GM23338 (cell line): Measurements from ENCODE around the gene TMEM43.

Experiments used
- CREB1 ChIP-seq: fragments of 250-450 bp; sonication (Bioruptor Pico); IDR thresholded peaks from 2 replicates; pipeline ENCODE4 v1.5.0; 2020; ENCODE audit warnings: low read depth, mild to moderate bottlenecking, moderate library complexity
- EZH2 ChIP-seq: fragments of 200-600 bp; sonication (generic); IDR thresholded peaks from one replicate; pipeline ENCODE4 v1.8.0; 2017; ENCODE audit warnings: antibody characterized with exemption, mild to moderate bottlenecking, low read depth; ENCODE audit not compliant: unreplicated experiment
- EZH2phosphoT487 ChIP-seq: fragments of 200-600 bp; sonication (generic); IDR thresholded peaks from one replicate; pipeline ENCODE4 v1.8.1; 2018; ENCODE audit warnings: antibody characterized with exemption; ENCODE audit not compliant: unreplicated experiment
- JUNB ChIP-seq: IDR thresholded peaks from one replicate; pipeline ENCODE4 v1.6.1; 2016; ENCODE audit warnings: antibody characterized with exemption; ENCODE audit not compliant: unreplicated experiment
- NANOG ChIP-seq: IDR thresholded peaks from 2 replicates; pipeline ENCODE4 v1.6.1; 2016; ENCODE audit warnings: antibody characterized with exemption, borderline replicate concordance
- POLR2AphosphoS5 ChIP-seq: IDR thresholded peaks from 2 replicates; pipeline ENCODE4 v1.6.1; 2016; ENCODE audit warnings: antibody characterized with exemption, low read depth
- STAT1 ChIP-seq: IDR thresholded peaks from one replicate; pipeline ENCODE4 v1.6.1; 2016; ENCODE audit warnings: antibody characterized with exemption; ENCODE audit not compliant: unreplicated experiment
- ZNF114 ChIP-seq: fragments of 250-450 bp; sonication (Bioruptor Pico); IDR thresholded peaks from 2 replicates; pipeline ENCODE4 v1.5.0; 2020; ENCODE audit warnings: mild to moderate bottlenecking, moderate library complexity
- ZNF331 ChIP-seq: fragments of 250-450 bp; sonication (Bioruptor Pico); IDR thresholded peaks from 2 replicates; pipeline ENCODE4 v1.5.0; 2020; ENCODE audit warnings: low read depth, mild to moderate bottlenecking, moderate library complexity
- TF ChIP-seq, protein P1 (sequence below), 2 experiments: fragments of 200-600 bp in 1 of 2; sonication (generic) in 1 of 2; conservative IDR thresholded peaks; 2 replicates each; pipeline versions ENCODE4 v1.5.1 to v1.6.1; 2016 to 2017; ENCODE audit warnings: antibody characterized with exemption in 2 of 2, low read depth in 2 of 2, mild to moderate bottlenecking in 2 of 2, moderate library complexity in 1 of 2
- TF ChIP-seq, protein P2 (sequence below): IDR thresholded peaks from one replicate; pipeline ENCODE4 v1.6.1; 2018; ENCODE audit warnings: antibody characterized with exemption; ENCODE audit not compliant: unreplicated experiment
- TF ChIP-seq, protein P3 (sequence below): IDR thresholded peaks from 2 replicates; pipeline ENCODE4 v1.6.1; 2016; ENCODE audit warnings: antibody characterized with exemption
- TF ChIP-seq, protein P4 (sequence below): fragments of 250-450 bp; sonication (Bioruptor Pico); IDR thresholded peaks from 2 replicates; pipeline ENCODE4 v1.5.0; 2020; ENCODE audit warnings: mild to moderate bottlenecking, moderate library complexity

DNA sequence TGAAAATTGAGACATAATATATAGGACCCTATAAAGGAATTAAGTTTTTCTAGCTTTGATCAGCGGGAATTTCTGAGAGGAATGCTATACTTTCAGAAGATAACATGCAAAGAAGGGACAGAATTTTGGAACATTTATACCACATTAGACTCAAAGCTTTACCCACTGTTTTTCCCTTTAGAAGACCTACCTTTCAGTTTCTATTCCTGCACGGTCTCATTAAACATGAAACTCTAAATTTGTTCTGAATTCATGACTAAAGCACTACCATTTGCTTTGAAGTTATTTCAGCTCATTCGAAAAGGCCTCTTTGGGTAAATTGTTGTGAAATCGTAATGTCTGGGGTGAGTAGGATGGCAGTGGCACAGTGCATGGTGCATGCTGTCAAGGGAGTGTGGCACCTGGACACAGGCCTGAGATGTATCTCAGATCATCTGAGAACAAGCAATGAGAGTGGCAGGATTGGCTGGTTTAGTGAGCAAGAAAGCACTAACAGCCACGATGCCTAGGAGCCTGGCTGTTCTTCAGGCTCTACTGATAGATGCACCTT lies 42.7 kb upstream of the TMEM43 start:
- TF ChIP-seq, protein P1, sequence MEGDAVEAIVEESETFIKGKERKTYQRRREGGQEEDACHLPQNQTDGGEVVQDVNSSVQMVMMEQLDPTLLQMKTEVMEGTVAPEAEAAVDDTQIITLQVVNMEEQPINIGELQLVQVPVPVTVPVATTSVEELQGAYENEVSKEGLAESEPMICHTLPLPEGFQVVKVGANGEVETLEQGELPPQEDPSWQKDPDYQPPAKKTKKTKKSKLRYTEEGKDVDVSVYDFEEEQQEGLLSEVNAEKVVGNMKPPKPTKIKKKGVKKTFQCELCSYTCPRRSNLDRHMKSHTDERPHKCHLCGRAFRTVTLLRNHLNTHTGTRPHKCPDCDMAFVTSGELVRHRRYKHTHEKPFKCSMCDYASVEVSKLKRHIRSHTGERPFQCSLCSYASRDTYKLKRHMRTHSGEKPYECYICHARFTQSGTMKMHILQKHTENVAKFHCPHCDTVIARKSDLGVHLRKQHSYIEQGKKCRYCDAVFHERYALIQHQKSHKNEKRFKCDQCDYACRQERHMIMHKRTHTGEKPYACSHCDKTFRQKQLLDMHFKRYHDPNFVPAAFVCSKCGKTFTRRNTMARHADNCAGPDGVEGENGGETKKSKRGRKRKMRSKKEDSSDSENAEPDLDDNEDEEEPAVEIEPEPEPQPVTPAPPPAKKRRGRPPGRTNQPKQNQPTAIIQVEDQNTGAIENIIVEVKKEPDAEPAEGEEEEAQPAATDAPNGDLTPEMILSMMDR (conservative IDR thresholded peaks at IDR 0.05; ENCODE audit: low read depth in 2 of 2): no peak
- TF ChIP-seq EZH2: no peak
- TF ChIP-seq POLR2AphosphoS5: no peak
- TF ChIP-seq, protein P2, sequence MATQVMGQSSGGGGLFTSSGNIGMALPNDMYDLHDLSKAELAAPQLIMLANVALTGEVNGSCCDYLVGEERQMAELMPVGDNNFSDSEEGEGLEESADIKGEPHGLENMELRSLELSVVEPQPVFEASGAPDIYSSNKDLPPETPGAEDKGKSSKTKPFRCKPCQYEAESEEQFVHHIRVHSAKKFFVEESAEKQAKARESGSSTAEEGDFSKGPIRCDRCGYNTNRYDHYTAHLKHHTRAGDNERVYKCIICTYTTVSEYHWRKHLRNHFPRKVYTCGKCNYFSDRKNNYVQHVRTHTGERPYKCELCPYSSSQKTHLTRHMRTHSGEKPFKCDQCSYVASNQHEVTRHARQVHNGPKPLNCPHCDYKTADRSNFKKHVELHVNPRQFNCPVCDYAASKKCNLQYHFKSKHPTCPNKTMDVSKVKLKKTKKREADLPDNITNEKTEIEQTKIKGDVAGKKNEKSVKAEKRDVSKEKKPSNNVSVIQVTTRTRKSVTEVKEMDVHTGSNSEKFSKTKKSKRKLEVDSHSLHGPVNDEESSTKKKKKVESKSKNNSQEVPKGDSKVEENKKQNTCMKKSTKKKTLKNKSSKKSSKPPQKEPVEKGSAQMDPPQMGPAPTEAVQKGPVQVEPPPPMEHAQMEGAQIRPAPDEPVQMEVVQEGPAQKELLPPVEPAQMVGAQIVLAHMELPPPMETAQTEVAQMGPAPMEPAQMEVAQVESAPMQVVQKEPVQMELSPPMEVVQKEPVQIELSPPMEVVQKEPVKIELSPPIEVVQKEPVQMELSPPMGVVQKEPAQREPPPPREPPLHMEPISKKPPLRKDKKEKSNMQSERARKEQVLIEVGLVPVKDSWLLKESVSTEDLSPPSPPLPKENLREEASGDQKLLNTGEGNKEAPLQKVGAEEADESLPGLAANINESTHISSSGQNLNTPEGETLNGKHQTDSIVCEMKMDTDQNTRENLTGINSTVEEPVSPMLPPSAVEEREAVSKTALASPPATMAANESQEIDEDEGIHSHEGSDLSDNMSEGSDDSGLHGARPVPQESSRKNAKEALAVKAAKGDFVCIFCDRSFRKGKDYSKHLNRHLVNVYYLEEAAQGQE: no peak
- TF ChIP-seq CREB1 (CRISPR knock-in tag): no peak
- TF ChIP-seq ZNF114 (CRISPR knock-in tag): no peak
- no peak for TF ChIP-seq JUNB
- TF ChIP-seq EZH2phosphoT487: no peak
- no peak for TF ChIP-seq STAT1
- TF ChIP-seq, protein P3, sequence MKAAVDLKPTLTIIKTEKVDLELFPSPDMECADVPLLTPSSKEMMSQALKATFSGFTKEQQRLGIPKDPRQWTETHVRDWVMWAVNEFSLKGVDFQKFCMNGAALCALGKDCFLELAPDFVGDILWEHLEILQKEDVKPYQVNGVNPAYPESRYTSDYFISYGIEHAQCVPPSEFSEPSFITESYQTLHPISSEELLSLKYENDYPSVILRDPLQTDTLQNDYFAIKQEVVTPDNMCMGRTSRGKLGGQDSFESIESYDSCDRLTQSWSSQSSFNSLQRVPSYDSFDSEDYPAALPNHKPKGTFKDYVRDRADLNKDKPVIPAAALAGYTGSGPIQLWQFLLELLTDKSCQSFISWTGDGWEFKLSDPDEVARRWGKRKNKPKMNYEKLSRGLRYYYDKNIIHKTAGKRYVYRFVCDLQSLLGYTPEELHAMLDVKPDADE: no peak
- TF ChIP-seq ZNF331 (CRISPR knock-in tag): no peak
- TF ChIP-seq NANOG: no peak
- TF ChIP-seq, protein P4, sequence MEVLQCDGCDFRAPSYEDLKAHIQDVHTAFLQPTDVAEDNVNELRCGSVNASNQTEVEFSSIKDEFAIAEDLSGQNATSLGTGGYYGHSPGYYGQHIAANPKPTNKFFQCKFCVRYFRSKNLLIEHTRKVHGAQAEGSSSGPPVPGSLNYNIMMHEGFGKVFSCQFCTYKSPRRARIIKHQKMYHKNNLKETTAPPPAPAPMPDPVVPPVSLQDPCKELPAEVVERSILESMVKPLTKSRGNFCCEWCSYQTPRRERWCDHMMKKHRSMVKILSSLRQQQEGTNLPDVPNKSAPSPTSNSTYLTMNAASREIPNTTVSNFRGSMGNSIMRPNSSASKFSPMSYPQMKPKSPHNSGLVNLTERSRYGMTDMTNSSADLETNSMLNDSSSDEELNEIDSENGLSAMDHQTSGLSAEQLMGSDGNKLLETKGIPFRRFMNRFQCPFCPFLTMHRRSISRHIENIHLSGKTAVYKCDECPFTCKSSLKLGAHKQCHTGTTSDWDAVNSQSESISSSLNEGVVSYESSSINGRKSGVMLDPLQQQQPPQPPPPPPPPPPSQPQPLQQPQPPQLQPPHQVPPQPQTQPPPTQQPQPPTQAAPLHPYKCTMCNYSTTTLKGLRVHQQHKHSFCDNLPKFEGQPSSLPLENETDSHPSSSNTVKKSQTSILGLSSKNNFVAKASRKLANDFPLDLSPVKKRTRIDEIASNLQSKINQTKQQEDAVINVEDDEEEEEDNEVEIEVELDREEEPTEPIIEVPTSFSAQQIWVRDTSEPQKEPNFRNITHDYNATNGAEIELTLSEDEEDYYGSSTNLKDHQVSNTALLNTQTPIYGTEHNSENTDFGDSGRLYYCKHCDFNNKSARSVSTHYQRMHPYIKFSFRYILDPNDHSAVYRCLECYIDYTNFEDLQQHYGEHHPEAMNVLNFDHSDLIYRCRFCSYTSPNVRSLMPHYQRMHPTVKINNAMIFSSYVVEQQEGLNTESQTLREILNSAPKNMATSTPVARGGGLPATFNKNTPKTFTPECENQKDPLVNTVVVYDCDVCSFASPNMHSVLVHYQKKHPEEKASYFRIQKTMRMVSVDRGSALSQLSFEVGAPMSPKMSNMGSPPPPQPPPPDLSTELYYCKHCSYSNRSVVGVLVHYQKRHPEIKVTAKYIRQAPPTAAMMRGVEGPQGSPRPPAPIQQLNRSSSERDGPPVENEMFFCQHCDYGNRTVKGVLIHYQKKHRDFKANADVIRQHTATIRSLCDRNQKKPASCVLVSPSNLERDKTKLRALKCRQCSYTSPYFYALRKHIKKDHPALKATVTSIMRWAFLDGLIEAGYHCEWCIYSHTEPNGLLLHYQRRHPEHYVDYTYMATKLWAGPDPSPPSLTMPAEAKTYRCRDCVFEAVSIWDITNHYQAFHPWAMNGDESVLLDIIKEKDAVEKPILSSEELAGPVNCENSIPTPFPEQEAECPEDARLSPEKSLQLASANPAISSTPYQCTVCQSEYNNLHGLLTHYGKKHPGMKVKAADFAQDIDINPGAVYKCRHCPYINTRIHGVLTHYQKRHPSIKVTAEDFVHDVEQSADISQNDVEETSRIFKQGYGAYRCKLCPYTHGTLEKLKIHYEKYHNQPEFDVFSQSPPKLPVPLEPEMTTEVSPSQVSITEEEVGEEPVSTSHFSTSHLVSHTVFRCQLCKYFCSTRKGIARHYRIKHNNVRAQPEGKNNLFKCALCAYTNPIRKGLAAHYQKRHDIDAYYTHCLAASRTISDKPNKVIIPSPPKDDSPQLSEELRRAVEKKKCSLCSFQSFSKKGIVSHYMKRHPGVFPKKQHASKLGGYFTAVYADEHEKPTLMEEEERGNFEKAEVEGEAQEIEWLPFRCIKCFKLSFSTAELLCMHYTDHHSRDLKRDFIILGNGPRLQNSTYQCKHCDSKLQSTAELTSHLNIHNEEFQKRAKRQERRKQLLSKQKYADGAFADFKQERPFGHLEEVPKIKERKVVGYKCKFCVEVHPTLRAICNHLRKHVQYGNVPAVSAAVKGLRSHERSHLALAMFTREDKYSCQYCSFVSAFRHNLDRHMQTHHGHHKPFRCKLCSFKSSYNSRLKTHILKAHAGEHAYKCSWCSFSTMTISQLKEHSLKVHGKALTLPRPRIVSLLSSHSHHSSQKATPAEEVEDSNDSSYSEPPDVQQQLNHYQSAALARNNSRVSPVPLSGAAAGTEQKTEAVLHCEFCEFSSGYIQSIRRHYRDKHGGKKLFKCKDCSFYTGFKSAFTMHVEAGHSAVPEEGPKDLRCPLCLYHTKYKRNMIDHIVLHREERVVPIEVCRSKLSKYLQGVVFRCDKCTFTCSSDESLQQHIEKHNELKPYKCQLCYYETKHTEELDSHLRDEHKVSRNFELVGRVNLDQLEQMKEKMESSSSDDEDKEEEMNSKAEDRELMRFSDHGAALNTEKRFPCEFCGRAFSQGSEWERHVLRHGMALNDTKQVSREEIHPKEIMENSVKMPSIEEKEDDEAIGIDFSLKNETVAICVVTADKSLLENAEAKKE (CRISPR knock-in tag): no peak
